ENCODE results near the gene CCDC47.
"Not testable (repeated sequence)": the region's sequence is repeated elsewhere in the genome, so short reads cannot be mapped to it uniquely, and the experiment has no call there.

The CCDC47 gene, protein sequence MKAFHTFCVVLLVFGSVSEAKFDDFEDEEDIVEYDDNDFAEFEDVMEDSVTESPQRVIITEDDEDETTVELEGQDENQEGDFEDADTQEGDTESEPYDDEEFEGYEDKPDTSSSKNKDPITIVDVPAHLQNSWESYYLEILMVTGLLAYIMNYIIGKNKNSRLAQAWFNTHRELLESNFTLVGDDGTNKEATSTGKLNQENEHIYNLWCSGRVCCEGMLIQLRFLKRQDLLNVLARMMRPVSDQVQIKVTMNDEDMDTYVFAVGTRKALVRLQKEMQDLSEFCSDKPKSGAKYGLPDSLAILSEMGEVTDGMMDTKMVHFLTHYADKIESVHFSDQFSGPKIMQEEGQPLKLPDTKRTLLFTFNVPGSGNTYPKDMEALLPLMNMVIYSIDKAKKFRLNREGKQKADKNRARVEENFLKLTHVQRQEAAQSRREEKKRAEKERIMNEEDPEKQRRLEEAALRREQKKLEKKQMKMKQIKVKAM

DNA sequence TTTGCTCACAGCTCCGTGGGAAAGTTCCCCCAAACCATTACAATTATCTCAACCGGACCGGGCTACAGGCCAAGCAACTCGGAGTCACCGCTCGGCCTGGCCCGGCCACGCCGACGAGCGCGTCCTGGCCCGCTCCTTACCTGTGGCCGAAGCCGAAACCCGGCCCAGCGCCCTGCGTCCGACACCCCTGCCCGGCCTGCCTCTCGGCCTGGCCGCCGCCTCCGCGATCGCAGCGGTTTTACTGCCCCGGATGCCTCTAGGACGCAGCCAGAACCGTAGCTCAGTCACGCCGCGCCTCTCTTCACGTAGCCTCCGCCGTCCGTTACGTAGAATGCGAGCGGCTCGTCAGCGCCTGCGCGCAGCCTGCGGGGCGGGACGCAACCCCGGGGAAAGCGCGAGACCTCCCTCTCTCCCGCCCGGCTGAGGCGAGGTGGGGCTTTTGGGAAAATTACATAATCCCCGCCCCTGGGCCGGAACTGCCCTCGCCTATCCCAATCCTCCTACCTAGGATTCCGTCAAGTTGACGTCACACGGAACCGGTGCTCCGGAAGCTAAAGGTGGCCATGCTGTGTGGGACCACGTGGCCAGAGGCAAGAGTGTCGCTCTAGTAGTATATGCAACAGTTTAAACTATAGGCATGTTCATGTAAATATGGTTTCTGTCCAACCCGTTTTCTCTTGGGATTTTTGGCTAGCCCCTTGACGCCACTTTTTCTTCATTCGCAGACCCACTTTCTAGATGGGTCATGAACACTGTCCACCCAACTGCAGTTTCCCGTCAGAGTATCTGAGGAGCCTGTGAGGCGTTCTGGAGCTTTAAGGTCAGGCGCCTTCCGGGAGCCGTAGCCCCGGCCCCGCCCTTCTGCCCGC, at the start of gene CCDC47:
Gene CCDC47, minus strand, starts transcription at position 326 of the 869 bp plus-strand sequence. CDS start 7,422 bp downstream, outside the sequence.
- DNase-seq (ENCODE audit: low read depth), result peak; percentile 96

GRCh38 chr17:63822537-63822936, 49.1 kb upstream of the CCDC47 start:
- DNase-seq (ENCODE audit: low read depth), result no peak

- DNase-seq (ENCODE audit: low read depth), result no peak
Measured at GRCh38 chr17:63821804-63822203, 48.4 kb upstream of the CCDC47 start.

- no peak for DNase-seq (ENCODE audit: low read depth)
Measured at GRCh38 chr17:63820963-63821561, 47.7 kb upstream of the CCDC47 start.

GRCh38 chr17:63819585-63820537, 46.5 kb upstream of the CCDC47 start:
- no peak for DNase-seq (ENCODE audit: low read depth)

GRCh38 chr17:63819131-63819530, 45.7 kb upstream of the CCDC47 start:
- no peak for DNase-seq (ENCODE audit: low read depth)

DNA sequence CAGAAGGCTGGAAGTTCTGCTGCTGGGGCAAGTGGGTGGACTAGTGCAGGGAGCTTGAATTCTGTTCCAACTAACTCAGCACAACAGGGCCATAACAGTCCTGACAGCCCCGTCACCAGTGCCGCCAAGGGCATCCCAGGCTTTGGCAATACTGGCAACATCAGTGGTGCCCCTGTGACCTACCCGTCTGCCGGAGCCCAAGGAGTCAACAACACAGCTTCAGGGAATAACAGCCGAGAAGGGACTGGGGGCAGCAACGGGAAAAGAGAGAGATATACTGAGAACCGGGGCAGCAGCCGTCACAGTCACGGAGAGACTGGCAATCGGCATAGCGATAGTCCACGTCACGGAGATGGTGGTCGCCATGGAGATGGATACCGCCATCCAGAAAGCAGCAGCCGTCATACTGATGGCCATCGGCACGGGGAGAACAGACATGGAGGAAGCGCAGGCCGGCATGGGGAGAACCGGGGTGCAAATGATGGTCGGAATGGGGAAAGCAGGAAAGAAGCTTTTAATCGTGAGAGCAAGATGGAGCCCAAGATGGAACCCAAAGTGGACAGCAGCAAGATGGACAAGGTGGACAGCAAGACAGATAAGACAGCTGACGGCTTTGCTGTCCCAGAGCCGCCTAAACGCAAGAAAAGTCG, 44.5 kb upstream of the CCDC47 start:
- no peak for DNase-seq (ENCODE audit: low read depth)

DNA sequence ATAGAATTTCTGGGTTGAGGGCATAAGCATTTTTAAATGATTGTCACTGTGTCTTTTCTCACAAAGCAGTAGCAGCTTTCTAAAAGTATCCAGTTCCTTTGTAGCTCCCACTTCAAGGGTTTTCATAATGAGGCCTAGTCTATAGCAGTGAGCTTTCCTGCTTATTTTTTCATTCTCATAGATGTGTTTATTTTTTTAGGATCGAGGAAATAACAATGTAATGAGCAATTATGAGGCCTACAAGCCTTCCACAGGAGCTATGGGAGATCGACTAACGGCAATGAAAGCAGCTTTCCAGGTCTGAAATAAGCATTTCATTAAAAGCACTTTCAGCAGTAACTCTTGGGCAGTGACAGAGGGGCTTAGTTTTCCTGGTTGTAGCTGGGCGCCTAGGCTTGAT, 43.3 kb upstream of the CCDC47 start:
- no peak for DNase-seq (ENCODE audit: low read depth)

DNA sequence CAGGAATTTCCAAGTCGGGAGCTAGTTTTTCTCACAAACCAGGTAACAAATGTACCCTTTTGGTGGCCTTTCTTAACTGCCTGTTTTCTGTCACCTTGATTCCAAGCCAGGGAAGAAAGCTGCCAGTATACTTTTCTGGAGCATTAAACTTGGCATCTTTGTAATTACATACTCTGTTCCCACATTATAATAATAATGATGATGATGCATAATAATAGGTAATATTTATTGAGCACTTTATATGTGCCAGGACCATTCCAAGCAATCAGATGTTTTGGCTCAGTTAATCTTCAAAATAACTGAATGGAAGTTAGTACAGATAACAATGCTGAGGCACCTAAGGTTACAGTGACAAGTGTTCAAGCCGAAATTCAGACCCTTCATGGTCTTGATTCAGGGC, 42.7 kb upstream of the CCDC47 start:
- DNase-seq (ENCODE audit: low read depth), result no peak

DNA sequence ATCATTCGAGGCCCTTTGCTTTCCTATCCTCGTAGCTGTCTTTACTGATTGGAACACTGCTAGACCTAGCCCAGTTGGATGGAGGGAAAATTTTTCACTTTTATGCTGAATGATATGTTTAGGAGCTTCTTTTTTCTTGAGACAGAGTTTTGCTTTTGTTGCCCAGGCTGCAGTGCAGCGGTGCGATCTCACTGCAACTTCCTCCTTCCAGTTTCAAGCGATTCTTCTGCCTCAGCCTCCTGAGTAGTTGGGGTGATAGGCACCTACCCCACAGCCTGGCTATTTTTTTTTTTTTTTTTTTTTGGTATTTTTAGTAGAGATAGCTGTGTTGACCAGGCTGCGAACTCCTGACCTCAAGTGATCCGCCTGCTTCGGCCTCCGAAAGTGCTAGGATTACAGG, 36.6 kb upstream of the CCDC47 start:
- no peak for DNase-seq (ENCODE audit: low read depth)

DNA sequence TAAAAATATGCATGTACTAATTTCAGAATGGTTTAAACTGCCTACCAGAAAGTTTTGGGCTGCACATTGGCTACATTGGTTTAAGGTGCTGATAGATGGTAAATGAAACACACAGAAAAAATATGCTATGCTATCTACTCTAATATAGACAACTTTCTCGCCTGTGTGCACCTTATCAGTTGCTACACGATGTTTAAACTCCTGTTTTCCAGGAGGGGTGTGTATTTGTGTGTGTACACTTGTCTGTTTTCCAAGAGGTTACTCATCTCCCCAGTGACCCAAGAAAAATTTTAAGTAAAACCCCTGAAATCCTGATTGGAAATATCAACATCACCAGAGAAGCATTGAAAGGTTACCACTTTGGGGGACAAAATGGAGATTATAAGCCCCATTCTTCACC, 32.2 kb upstream of the CCDC47 start:
- DNase-seq (ENCODE audit: low read depth), result no peak

GRCh38 chr17:63804328-63804727, 30.9 kb upstream of the CCDC47 start:
- DNase-seq (ENCODE audit: low read depth), result no peak

GRCh38 chr17:63800783-63801182, 27.4 kb upstream of the CCDC47 start:
- DNase-seq (ENCODE audit: low read depth), result no peak

GRCh38 chr17:63798572-63799106, 25.2 kb upstream of the CCDC47 start:
- no peak for DNase-seq (ENCODE audit: low read depth)

DNA sequence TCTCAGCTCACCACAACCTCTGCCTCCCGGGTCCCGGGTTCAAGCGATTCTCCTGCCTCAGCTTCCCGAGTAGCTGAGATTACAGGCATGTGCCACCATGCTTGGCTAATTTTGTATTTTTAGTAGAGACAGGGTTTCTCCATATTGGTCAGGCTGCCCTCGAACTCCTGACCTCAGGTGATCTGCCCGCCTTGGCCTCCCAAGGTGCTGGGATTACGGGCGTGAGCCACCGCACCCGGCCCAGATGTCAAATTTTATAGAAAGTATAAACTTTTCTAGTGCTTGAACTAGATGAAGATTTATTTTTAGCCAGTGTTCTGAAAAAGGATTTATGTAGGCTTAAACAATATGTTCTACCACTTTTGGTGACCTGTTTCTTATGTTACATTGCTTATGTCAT, 23.0 kb upstream of the CCDC47 start:
- DNase-seq (ENCODE audit: low read depth), result not testable (repeated sequence)

DNA sequence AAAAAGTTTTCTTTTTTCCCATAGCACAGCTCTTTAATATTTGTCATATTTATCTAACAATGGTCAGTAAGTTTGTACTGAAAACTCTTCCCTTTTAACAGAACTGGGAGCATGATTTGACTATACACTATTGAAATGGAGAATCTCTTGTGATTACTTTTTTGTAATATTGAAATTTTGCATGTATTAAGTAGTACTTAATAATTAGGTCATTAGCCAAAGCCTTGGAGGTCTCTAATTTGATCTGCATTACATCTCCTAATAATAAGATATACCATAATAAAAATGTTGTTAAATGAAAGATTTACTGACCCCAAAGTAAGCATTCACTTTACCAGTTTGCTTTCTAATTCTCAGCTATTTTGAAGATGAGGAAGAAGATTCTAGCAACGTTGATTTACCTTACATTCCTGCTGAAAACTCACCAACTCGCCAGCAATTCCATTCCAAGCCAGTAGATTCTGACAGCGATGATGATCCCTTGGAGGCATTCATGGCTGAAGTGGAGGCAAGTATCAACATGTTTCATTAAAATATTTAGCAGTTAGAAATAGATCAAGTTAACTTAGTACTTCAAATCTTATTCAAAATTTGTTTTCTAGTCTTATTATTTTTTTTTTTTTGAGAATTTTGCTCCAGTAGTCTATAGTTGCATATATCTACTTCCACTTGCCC, 18.8 kb upstream of the CCDC47 start:
- no peak for DNase-seq (ENCODE audit: low read depth)

DNA sequence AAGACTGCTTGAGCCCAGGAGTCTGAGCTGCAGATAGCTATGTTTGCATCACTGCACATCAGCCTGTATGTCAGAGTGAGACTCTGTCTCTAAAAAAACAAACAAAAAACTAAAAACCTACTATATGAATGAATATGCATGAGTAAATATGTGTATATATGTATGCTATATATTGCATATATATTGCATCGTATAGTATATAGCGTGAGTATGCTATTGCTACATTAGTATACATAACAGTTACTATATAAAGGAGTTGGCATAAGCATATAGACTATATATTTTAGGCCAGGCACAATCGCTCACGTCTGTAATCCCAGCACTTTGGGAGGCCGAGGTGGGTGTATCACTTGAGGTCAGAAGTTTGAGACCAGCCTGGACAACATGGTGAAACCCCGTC, 16.7 kb upstream of the CCDC47 start:
- DNase-seq (ENCODE audit: low read depth), result no peak

GRCh38 chr17:63786971-63787711, 13.7 kb upstream of the CCDC47 start:
- DNase-seq (ENCODE audit: low read depth), result no peak

GRCh38 chr17:63786117-63786516, 12.7 kb upstream of the CCDC47 start:
- no peak for DNase-seq (ENCODE audit: low read depth)
